HepG2 (cell line): ENCODE results near the gene ABHD15. TPM values are rescaled to one million over a fixed set of nuclear protein-coding genes. Genes with fewer than 3 reads are reported as not detected.

Source experiments
- ATF1 ChIP-seq: IDR thresholded peaks from 2 replicates; pipeline ENCODE4 v1.6.1; 2016; ENCODE audit warnings: mild to moderate bottlenecking, control low read depth
- CSRNP1 ChIP-seq: sonication (generic); formaldehyde crosslinking; IDR thresholded peaks from 2 replicates; pipeline ENCODE4 v1.8.1; 2023; ENCODE audit warnings: mild to moderate bottlenecking, missing genetic modification reagents
- ETV5 ChIP-seq: IDR thresholded peaks from 2 replicates; pipeline ENCODE4 v1.6.1; 2018; ENCODE audit warnings: missing biosample characterization, missing genetic modification reagents, inconsistent platforms, borderline replicate concordance
- GABPB1 ChIP-seq: IDR thresholded peaks from 2 replicates; pipeline ENCODE4 v1.6.1; 2016; ENCODE audit warnings: mild to moderate bottlenecking, missing genetic modification reagents, moderate library complexity, missing compliant biosample characterization
- NR2F1 ChIP-seq, 2 experiments: fragments of 450-650 bp in 1 of 2; formaldehyde crosslinking in 1 of 2; IDR thresholded peaks; 2 replicates each; pipeline versions ENCODE4 v1.5.0 to v1.6.1; 2016 to 2020; ENCODE audit warnings: mild to moderate bottlenecking in 1 of 2, missing compliant biosample characterization in 1 of 2, missing genetic modification reagents in 1 of 2, moderate library complexity in 1 of 2
- PAF1 ChIP-seq: IDR thresholded peaks from 2 replicates; pipeline ENCODE4 v1.6.1; 2016; ENCODE audit warnings: missing genetic modification reagents, missing compliant biosample characterization
- POLR2G ChIP-seq: fragments of 200-400 bp; formaldehyde crosslinking; IDR thresholded peaks from 2 replicates; pipeline ENCODE4 v1.6.1; 2018; ENCODE audit warnings: mild to moderate bottlenecking, low read depth, low read length, moderate library complexity
- REXO4 ChIP-seq: sonication (generic); formaldehyde crosslinking; IDR thresholded peaks from 2 replicates; pipeline ENCODE4 v1.8.0; 2022; ENCODE audit warnings: missing genetic modification reagents, mild to moderate bottlenecking, borderline replicate concordance
- RNF2 ChIP-seq: fragments of 450-650 bp; conservative IDR thresholded peaks from 2 replicates; pipeline ENCODE4 v1.6.1; 2016; ENCODE audit warnings: low read depth
- SRY ChIP-seq: sonication (generic); formaldehyde crosslinking; IDR thresholded peaks from 2 replicates; pipeline ENCODE4 v1.8.0; 2022; ENCODE audit warnings: mild to moderate bottlenecking, missing genetic modification reagents
- ZBTB7B ChIP-seq: sonication (generic); formaldehyde crosslinking; IDR thresholded peaks from 2 replicates; pipeline ENCODE4 v1.4.0; 2020; ENCODE audit warnings: missing genetic modification reagents
- ZNF17 ChIP-seq: sonication (generic); formaldehyde crosslinking; IDR thresholded peaks from 2 replicates; pipeline ENCODE4 v1.5.0; 2020; ENCODE audit warnings: mild to moderate bottlenecking, missing genetic modification reagents
- ZNF264 ChIP-seq: sonication (generic); formaldehyde crosslinking; IDR thresholded peaks from 2 replicates; pipeline ENCODE4 v1.4.0; 2020; ENCODE audit warnings: missing genetic modification reagents
- ZNF281 ChIP-seq: sonication (generic); formaldehyde crosslinking; IDR thresholded peaks from 2 replicates; pipeline ENCODE4 v1.4.0; 2020; ENCODE audit warnings: missing genetic modification reagents, borderline replicate concordance
- ZNF691 ChIP-seq: sonication (generic); formaldehyde crosslinking; IDR thresholded peaks from 2 replicates; pipeline ENCODE4 v1.4.0; 2020; ENCODE audit warnings: missing genetic modification reagents, low read depth, mild to moderate bottlenecking, borderline replicate concordance
- ZNF770 ChIP-seq: sonication (generic); formaldehyde crosslinking; IDR thresholded peaks from 2 replicates; pipeline ENCODE4 v1.5.0; 2020; ENCODE audit warnings: mild to moderate bottlenecking, missing genetic modification reagents
- ZNF773 ChIP-seq: sonication (generic); formaldehyde crosslinking; IDR thresholded peaks from 2 replicates; pipeline ENCODE4 v1.4.0; 2020; ENCODE audit warnings: missing genetic modification reagents, borderline replicate concordance
- polyA plus RNA-seq, 8 experiments: library from polyadenylated mRNA; depleted of rRNA in 3 of 8; stranded (reverse) in 7 of 8; unstranded in 1 of 8; fragments of >200 nt; fragmentation: Illumina TruSeq in 4 of 8; extraction: Trizol in 4 of 8; gene quantifications; 2 replicates each; pipeline versions ENCODE4 v1.2.1 to v1.2.3, GENCODE V29; 2011 to 2016; ENCODE audit warnings: low read depth in 4 of 8, missing spikeins in 1 of 8, mixed read lengths in 1 of 8; ENCODE audit not compliant: insufficient read depth in 1 of 8
- total RNA-seq, 5 experiments: library from RNA; depleted of rRNA; stranded (reverse); fragments of >200 nt; fragmentation: Illumina TruSeq; extraction: Trizol; gene quantifications; 2 replicates each; pipeline ENCODE4 v1.2.3, GENCODE V29; 2016; ENCODE audit warnings: low read depth in 1 of 5
- TF ChIP-seq, protein P1 (sequence below): sonication (generic); formaldehyde crosslinking; IDR thresholded peaks from 2 replicates; pipeline ENCODE4 v1.4.0; 2020; ENCODE audit warnings: low read depth, missing genetic modification reagents

Gene ABHD15
- total and polyA plus RNA-seq, 2 of the 13 experiments (the other 11 are each of a cell fraction or from before 2014, with no cell fraction given) = 2.4 to 7.7 TPM

DNA sequence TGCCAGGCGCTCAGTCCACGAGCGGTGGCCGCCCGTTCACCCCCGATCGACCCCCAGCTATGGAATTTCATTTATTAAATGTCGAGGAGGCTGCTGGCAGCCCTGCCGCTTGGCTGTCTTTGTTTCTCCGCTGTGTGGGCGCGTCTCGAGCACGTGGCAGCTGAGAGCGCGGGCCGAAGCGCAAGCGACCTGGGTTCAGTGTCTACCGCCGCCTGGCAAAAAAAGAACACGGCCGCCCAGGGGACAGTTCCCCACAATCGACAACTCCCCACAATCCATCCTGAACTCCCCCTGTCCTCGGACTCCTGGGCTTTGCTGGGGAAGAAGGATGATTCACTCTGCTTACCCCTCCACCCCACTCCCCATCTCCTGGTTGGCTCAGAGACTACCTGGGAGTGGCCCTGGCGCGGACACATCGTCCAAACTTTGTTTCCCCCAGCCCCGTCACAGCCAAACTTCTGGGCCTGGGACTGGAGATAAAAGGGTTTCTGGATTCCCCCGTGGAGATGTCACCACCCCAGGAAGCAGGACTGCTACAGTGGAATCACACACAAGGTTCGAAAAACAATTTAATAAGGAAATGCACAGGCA lies 24.4 kb upstream of the ABHD15 start (continued):
- 0 out of 2 replicates have a peak, but pooled peaks have one; percentile 20 for TF ChIP-seq ZNF281 (CRISPR knock-in tag)
- TF ChIP-seq NR2F1 (CRISPR knock-in tag; IDR thresholded peaks at IDR 0.05) = no peak
- no peak for TF ChIP-seq ZNF773 (CRISPR knock-in tag)
- TF ChIP-seq ZBTB7B (CRISPR knock-in tag) = no peak
- TF ChIP-seq GABPB1 (CRISPR knock-in tag) = no peak; the same call in none of the 2 replicates
- peak; percentile 12; the same call in 1 of the 2 replicates for TF ChIP-seq ZNF264
- TF ChIP-seq, protein P1, sequence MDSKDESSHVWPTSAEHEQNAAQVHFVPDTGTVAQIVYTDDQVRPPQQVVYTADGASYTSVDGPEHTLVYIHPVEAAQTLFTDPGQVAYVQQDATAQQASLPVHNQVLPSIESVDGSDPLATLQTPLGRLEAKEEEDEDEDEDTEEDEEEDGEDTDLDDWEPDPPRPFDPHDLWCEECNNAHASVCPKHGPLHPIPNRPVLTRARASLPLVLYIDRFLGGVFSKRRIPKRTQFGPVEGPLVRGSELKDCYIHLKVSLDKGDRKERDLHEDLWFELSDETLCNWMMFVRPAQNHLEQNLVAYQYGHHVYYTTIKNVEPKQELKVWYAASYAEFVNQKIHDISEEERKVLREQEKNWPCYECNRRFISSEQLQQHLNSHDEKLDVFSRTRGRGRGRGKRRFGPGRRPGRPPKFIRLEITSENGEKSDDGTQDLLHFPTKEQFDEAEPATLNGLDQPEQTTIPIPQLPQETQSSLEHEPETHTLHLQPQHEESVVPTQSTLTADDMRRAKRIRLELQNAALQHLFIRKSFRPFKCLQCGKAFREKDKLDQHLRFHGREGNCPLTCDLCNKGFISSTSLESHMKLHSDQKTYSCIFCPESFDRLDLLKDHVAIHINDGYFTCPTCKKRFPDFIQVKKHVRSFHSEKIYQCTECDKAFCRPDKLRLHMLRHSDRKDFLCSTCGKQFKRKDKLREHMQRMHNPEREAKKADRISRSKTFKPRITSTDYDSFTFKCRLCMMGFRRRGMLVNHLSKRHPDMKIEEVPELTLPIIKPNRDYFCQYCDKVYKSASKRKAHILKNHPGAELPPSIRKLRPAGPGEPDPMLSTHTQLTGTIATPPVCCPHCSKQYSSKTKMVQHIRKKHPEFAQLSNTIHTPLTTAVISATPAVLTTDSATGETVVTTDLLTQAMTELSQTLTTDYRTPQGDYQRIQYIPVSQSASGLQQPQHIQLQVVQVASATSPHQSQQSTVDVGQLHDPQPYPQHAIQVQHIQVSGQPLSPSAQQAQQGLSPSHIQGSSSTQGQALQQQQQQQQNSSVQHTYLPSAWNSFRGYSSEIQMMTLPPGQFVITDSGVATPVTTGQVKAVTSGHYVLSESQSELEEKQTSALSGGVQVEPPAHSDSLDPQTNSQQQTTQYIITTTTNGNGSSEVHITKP (CRISPR knock-in tag) = no peak; the same call in 1 of the 2 replicates
- no peak for TF ChIP-seq ATF1 (CRISPR knock-in tag)
- TF ChIP-seq SRY = no peak
- TF ChIP-seq CSRNP1 (CRISPR knock-in tag) = peak; percentile 42; the same call in 1 of the 2 replicates
- TF ChIP-seq PAF1 = no peak
- TF ChIP-seq ZNF691 (CRISPR knock-in tag) = no peak
- no peak; the same call in 1 of the 2 replicates for TF ChIP-seq ETV5 (CRISPR knock-in tag)
- TF ChIP-seq POLR2G = no peak; the same call in 1 of the 2 replicates
- no peak for TF ChIP-seq ZNF770 (CRISPR knock-in tag)
- TF ChIP-seq ZNF17 (CRISPR knock-in tag) = no peak
- TF ChIP-seq REXO4 (CRISPR knock-in tag) = no peak
- peak; percentile 53; the same call in 1 of the 2 replicates for TF ChIP-seq RNF2
